Germinal center (tissue), 1 donor: ENCODE measurements around the gene UNC13C.

Source experiments
- DNase-seq: peaks from one replicate; pipeline ENCODE4 v3.0.0; 2012; ENCODE audit warnings: mixed read lengths, low spot score

Gene UNC13C

GRCh38 chr15:54120949-54121463 lies 142.8 kb downstream of the UNC13C start:
- no peak for DNase-seq

- no peak for DNase-seq
Measured at GRCh38 chr15:54127574-54127973, 149.3 kb downstream of the UNC13C start.

- no peak for DNase-seq
Measured at GRCh38 chr15:54131410-54131809, 153.2 kb downstream of the UNC13C start.

GRCh38 chr15:54149115-54149531 lies 170.9 kb downstream of the UNC13C start:
- DNase-seq = no peak

GRCh38 chr15:54150255-54150654 lies 172.0 kb downstream of the UNC13C start:
- DNase-seq = no peak

- DNase-seq = no peak
Measured at GRCh38 chr15:54159012-54159411, 180.8 kb downstream of the UNC13C start.

- no peak for DNase-seq
Measured at GRCh38 chr15:54187325-54187724, 209.1 kb downstream of the UNC13C start.

- DNase-seq = no peak
Measured at GRCh38 chr15:54197995-54198394, 219.8 kb downstream of the UNC13C start.

- no peak for DNase-seq
Measured at GRCh38 chr15:54206586-54207321, 228.5 kb downstream of the UNC13C start.

- DNase-seq = no peak
Measured at GRCh38 chr15:54208786-54209185, 230.5 kb downstream of the UNC13C start.

- DNase-seq = no peak
Measured at GRCh38 chr15:54212635-54213034, 234.4 kb downstream of the UNC13C start.

- no peak for DNase-seq
Measured at GRCh38 chr15:54226455-54226854, 248.2 kb downstream of the UNC13C start.

GRCh38 chr15:54227569-54227968 lies 249.3 kb downstream of the UNC13C start:
- no peak for DNase-seq

GRCh38 chr15:54250326-54250725 lies 272.1 kb downstream of the UNC13C start:
- no peak for DNase-seq

- DNase-seq = no peak
Measured at GRCh38 chr15:54256190-54256589, 277.9 kb downstream of the UNC13C start.

GRCh38 chr15:54273928-54274327 lies 295.7 kb downstream of the UNC13C start:
- no peak for DNase-seq

GRCh38 chr15:54277834-54278233 lies 299.6 kb downstream of the UNC13C start:
- DNase-seq = no peak

- DNase-seq = no peak
Measured at GRCh38 chr15:54280726-54281125, 302.5 kb downstream of the UNC13C start.

- no peak for DNase-seq
Measured at GRCh38 chr15:54282228-54282836, 304.1 kb downstream of the UNC13C start.

- no peak for DNase-seq
Measured at GRCh38 chr15:54288049-54288448, 309.8 kb downstream of the UNC13C start.

GRCh38 chr15:54289590-54290136 lies 311.4 kb downstream of the UNC13C start:
- DNase-seq = no peak

GRCh38 chr15:54298396-54298795 lies 320.2 kb downstream of the UNC13C start:
- DNase-seq = no peak

- DNase-seq = no peak
Measured at GRCh38 chr15:54304321-54304720, 326.1 kb downstream of the UNC13C start.
